ENCODE results near the gene MICAL3. TPM values are rescaled to one million over a fixed set of nuclear protein-coding genes. Genes with fewer than 3 reads are reported as not detected.

MICAL3 gene
- total and polyA plus RNA-seq, 9 of the 15 experiments (the other 6 are each of a cell fraction or from before 2014, with no cell fraction given): 0.53 to 32.1 (median 12.3) TPM

DNA sequence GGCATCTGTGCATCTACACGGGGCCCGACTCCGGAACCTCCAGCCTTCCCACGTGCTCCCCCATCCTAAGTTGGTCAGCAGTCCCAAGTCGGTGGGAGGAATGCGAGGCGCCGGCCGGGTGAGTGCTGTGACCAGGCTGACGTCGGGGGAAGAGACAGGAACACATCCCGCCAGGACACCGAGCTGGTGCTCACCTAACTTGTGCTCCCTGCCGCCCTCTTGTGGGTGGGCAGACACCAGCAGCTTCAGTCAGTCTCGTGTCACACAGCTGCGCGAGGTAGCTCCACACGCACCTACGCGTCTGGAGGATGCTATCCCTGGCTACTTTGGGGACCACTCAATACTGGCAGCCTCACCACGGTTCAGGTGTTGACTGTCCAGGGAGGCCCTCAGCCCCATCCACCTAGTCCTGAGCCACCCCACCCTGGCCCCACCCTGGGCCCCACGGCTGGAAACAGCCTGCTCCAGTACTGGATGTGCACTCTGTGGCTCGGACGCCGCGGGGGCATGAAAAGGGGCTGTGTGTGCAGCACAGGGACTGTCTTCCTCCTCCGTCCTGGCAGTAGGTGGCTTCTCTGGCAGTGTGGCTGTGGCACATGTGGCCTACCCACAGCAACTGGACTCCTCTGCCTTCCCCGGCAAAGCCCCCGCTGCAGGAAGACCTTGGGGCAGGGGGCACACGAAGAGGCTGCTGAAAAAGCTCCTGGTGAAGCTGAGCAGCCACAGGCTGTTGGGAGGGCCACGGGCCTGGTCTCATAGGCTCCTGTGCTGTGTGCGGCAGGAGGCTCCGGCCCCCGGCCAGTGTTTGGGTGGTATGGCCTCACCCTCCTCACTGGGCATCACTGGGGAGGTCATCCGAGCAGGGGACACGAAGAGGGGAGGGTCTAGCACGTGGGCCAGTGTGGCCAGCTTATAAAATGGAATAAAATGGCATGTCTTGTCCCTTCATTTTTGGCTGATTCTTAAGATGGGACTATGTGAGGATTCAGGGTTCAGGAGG lies 238.9 kb downstream of the MICAL3 start (continued):
- 0 out of 2 replicates have a peak, but pooled peaks have one; percentile 39 for TF ChIP-seq CBFB (CRISPR knock-in tag; IDR thresholded peaks at IDR 0.05)
- TF ChIP-seq ZNF561 (CRISPR knock-in tag; conservative IDR thresholded peaks at IDR 0.05): no peak
- TF ChIP-seq, protein P1, sequence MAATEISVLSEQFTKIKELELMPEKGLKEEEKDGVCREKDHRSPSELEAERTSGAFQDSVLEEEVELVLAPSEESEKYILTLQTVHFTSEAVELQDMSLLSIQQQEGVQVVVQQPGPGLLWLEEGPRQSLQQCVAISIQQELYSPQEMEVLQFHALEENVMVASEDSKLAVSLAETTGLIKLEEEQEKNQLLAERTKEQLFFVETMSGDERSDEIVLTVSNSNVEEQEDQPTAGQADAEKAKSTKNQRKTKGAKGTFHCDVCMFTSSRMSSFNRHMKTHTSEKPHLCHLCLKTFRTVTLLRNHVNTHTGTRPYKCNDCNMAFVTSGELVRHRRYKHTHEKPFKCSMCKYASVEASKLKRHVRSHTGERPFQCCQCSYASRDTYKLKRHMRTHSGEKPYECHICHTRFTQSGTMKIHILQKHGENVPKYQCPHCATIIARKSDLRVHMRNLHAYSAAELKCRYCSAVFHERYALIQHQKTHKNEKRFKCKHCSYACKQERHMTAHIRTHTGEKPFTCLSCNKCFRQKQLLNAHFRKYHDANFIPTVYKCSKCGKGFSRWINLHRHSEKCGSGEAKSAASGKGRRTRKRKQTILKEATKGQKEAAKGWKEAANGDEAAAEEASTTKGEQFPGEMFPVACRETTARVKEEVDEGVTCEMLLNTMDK (IDR thresholded peaks at IDR 0.05; ENCODE audit: borderline replicate concordance, insufficient read depth, low read depth, low read length, poor library complexity, severe bottlenecking): peak; percentile 24
- TF ChIP-seq KDM5B (IDR thresholded peaks at IDR 0.05; ENCODE audit: insufficient replicate concordance, low read depth, low read length): no peak
- peak; percentile 74 to 80 for TF ChIP-seq NRF1 (conservative IDR thresholded peaks at IDR 0.05 in 1 of 2, IDR thresholded peaks at IDR 0.05 in 1 of 2)
- TF ChIP-seq PRPF4 (IDR thresholded peaks at IDR 0.05; ENCODE audit: insufficient read depth, low read depth, low read length, poor library complexity, severe bottlenecking): no peak
- TF ChIP-seq XRCC3 (IDR thresholded peaks at IDR 0.05): no peak
- TF ChIP-seq KAT7 (CRISPR knock-in tag; IDR thresholded peaks at IDR 0.05; ENCODE audit: borderline replicate concordance): no peak
- no peak for TF ChIP-seq NEUROD1 (IDR thresholded peaks at IDR 0.05; ENCODE audit: borderline replicate concordance, low read depth, low read length, partially characterized antibody)
- TF ChIP-seq WHSC1 (IDR thresholded peaks at IDR 0.05; ENCODE audit: low read length): no peak
- TF ChIP-seq, protein P2, sequence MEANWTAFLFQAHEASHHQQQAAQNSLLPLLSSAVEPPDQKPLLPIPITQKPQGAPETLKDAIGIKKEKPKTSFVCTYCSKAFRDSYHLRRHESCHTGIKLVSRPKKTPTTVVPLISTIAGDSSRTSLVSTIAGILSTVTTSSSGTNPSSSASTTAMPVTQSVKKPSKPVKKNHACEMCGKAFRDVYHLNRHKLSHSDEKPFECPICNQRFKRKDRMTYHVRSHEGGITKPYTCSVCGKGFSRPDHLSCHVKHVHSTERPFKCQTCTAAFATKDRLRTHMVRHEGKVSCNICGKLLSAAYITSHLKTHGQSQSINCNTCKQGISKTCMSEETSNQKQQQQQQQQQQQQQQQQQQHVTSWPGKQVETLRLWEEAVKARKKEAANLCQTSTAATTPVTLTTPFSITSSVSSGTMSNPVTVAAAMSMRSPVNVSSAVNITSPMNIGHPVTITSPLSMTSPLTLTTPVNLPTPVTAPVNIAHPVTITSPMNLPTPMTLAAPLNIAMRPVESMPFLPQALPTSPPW (CRISPR knock-in tag; IDR thresholded peaks at IDR 0.05): no peak
- TF ChIP-seq ATF7 (IDR thresholded peaks at IDR 0.05): 0 out of 2 replicates have a peak, but pooled peaks have one; percentile 24
- TF ChIP-seq, protein P3, sequence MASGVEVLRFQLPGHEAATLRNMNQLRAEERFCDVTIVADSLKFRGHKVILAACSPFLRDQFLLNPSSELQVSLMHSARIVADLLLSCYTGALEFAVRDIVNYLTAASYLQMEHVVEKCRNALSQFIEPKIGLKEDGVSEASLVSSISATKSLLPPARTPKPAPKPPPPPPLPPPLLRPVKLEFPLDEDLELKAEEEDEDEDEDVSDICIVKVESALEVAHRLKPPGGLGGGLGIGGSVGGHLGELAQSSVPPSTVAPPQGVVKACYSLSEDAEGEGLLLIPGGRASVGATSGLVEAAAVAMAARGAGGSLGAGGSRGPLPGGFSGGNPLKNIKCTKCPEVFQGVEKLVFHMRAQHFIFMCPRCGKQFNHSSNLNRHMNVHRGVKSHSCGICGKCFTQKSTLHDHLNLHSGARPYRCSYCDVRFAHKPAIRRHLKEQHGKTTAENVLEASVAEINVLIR (CRISPR knock-in tag; IDR thresholded peaks at IDR 0.05): no peak
- no peak for TF ChIP-seq HNRNPK (IDR thresholded peaks at IDR 0.05; ENCODE audit: low read depth, low read length, poor library complexity, severe bottlenecking)
- TF ChIP-seq ZNF583 (CRISPR knock-in tag; IDR thresholded peaks at IDR 0.05): no peak
- TF ChIP-seq, protein P4, sequence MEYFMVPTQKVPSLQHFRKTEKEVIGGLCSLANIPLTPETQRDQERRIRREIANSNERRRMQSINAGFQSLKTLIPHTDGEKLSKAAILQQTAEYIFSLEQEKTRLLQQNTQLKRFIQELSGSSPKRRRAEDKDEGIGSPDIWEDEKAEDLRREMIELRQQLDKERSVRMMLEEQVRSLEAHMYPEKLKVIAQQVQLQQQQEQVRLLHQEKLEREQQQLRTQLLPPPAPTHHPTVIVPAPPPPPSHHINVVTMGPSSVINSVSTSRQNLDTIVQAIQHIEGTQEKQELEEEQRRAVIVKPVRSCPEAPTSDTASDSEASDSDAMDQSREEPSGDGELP (CRISPR knock-in tag; IDR thresholded peaks at IDR 0.05; ENCODE audit: borderline replicate concordance): peak; percentile 84
- 0 out of 4 replicates have a peak, but pooled peaks of 1 of the 2 experiments have one; percentile 22 for TF ChIP-seq TRIM24 (IDR thresholded peaks at IDR 0.05)
- TF ChIP-seq RB1 (IDR thresholded peaks at IDR 0.05; ENCODE audit: low read depth): peak; percentile 25; the same call in 1 of the 2 replicates
- TF ChIP-seq CREB1 (IDR thresholded peaks at IDR 0.05): no peak
- peak; percentile 49 for TF ChIP-seq CREB1 (CRISPR knock-in tag; IDR thresholded peaks at IDR 0.05)
- TF ChIP-seq EGR1 (conservative IDR thresholded peaks at IDR 0.05): no peak
- TF ChIP-seq NFIC (IDR thresholded peaks at IDR 0.05): peak; percentile 17; the same call in 1 of the 2 replicates

Measured in K562 (cell line).